RKO (cell line): Measurements from ENCODE around the gene ZNF358.

Experiments used
- DNase-seq: peaks from one replicate; pipeline ENCODE4 v3.0.0-alpha.2; 2016; ENCODE audit warnings: low spot score

Gene ZNF358

DNA sequence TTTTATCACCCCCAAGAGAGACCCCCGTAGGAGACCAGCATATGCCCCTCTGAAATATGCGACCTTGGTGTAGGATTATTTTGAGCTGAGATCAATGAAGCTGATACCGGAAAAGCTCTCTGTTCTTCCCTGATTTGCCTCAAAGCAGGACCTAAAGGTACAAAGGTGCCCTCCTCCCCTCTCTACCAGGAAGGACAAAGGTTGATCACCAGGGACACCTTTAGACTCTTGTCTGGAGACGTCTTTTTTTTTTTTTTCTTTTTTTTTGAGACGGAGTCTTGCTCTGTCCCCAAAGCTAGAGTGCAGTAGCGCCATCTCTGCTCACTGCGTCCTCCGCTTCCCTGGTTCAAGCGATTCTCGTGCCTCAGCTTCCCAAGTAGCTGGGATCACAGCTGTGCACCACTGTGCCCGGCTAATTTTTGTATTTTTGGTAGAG, 26.3 kb upstream of the ZNF358 start:
- DNase-seq, result no peak

DNA sequence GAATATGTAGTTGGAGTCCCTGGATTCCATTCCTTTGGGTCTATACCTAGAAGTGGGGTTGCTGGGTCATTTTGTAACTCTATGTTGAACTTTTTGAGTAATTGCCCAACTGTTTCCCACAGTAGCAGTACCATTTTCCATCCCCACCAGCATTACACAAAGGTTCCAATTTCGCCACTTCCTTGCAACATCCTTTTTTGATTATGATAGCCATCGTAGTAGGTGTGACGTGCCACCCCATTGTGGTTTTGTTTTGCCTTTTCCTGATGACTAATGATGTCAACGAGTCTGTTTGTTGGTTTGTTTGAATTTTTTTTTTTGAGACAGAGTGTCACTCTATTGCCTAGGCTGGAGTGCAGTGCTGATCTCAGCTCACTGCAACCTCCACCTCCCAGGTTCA, 23.8 kb upstream of the ZNF358 start:
- DNase-seq, result peak; percentile 30

DNA sequence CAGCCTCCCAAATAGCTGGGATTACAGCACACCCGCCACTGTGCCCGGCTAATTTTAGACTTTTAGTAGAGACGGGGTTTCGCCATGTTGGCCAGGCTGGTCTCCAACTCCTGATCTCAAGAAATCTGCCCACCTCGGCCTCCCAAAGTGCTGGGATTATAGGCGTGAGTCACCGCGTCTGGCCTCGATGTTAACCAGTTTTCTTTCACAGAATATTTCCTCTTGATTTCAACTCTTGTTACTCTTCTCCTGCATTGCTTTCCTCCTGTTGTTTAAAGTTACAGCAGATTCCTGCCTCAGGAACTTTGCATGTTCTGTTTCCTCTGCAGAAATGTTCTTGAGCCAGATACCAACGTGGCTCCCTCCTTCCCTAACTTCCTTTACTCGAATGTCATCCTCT, 23.3 kb upstream of the ZNF358 start:
- DNase-seq, result no peak

DNA sequence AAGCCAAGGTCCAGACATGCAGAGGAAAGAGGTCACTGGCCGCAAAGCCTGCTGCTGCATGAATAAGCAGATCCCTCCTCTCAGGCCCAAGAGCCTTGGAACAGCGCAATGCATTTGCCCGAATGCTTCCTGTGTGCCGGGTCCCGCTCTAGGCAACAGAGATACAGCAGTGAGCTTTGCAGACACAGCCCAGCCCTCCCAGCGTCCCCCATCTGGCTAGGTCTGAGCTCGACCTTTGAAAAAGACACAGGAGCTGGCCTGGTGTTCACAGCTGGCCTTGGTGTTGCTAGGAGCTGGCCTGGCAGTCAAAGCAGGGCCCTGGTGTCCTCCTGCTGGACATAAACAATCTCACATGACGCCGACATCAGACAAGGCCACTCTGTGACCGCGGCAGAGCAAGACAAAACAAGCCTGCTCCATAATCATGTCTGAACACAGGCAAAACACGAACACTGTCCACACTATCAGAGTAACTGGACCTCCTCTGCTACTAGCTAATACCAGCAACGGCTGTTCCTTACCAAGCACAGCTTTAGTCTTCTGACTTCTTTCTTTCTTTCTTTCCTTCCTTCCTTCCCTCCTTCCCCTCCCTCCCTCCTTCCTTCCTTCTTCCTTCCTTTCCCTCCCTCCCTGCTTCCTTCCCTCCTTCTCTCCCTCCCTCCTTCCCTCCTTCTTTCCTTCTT, 21.3 kb upstream of the ZNF358 start:
- DNase-seq, result no peak

DNA sequence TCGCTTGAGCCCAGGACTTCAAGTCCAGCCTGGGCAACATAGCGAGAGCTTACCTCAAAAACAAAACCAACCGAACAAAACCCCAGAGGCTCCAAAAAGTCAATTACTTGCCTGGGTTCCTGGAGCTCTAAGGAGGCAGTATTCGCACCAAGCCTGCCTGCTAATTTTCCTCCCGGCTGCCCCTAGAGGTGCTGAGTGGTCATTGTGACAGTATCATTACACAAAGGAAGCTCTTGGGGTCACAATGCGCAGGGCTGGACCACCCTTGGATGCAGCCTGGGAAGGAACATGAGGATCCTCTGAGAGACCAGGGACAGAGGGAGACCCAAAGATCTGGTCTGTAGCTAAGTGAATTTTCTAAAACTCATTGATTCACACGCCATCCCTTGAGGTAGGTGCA, 18.6 kb upstream of the ZNF358 start:
- DNase-seq, result peak; percentile 52

DNA sequence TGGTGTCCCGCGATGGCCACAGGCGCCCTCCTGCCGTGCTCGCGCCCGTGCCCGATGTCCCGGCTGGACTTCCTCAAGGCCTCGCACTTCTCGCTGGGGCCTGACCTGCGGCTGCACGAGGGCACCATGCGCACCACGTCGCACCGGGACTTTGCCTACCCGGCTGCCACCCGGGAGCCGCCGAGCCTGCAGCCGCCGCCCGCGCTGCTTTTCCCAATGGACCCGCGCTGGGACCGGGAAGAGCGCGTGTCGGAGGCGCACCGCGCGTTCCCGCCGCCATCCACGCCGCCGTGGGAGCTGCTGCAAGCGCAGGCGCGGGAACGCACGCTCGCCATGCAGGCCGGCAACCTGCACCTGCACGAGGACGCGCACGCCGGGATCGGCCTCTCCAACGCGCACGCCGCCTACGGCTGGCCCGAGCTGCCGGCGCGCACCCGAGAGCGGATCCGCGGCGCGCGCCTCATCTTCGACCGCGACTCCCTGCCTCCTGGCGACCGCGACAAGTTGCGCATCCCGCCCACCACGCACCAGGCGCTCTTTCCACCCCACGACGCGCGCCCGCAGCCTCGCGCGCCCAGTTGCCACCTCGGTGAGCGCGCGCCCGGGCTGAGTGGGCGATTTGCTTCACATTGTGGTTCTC, 15.0 kb upstream of the ZNF358 start:
- DNase-seq, result peak; percentile 89

DNA sequence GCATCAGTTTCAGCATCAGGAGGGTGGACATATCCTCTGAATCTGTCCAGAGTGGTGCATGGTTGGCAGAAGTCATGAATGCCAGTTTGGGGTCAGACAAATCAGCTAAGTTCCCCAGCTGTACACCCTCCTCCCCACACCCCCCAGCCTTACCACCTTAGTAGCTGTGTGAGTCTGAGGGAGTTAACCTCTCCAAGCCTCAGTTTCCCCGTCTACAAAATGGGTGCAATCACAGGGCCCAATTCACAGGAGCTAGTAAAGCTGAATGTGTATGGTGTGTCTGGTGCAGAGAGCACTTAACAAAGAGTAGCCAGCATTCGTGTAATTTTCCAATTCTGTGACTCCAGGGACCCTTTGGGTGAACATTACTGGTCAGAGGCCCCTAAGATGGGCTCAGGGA, 13.4 kb upstream of the ZNF358 start:
- no peak for DNase-seq

DNA sequence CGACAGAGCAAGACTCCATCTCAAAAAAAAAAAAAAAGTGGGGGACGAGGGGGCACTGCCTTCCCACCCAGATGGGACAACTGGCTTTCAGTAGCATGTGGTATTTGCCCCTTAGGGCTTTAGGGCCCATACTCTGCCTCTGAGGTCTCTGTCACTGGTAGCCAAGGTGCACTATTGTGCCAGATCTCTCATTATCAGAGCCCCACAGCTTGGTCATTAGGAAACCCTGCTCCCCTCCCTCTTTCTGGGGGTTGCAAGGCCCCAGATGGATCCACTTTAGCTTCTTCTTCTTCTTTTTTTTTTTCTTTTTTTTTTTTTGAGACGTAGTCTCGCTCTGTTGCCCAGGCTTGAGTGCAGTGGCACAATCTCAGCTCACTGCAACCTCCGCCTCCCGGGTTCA, 11.2 kb upstream of the ZNF358 start:
- DNase-seq, result no peak

DNA sequence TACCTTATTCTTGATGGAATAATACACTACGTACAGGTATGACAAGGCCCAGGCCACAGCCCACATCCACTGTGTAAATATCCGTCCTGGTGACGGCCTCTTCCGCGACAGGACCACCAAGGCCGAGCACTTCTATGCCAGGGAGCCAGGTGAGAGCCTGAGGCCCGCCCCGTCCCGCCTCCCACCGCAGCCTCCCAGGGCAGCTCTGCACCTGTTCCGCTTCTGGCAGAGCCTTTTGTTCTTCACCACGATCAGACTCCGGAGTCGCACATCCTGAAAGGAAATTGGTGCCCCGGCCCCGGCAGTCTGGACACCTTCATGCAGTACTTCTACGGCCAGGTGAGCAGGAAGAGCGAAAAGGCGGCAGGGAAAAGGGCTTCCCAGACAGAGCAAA, 10.6 kb upstream of the ZNF358 start:
- no peak for DNase-seq

DNA sequence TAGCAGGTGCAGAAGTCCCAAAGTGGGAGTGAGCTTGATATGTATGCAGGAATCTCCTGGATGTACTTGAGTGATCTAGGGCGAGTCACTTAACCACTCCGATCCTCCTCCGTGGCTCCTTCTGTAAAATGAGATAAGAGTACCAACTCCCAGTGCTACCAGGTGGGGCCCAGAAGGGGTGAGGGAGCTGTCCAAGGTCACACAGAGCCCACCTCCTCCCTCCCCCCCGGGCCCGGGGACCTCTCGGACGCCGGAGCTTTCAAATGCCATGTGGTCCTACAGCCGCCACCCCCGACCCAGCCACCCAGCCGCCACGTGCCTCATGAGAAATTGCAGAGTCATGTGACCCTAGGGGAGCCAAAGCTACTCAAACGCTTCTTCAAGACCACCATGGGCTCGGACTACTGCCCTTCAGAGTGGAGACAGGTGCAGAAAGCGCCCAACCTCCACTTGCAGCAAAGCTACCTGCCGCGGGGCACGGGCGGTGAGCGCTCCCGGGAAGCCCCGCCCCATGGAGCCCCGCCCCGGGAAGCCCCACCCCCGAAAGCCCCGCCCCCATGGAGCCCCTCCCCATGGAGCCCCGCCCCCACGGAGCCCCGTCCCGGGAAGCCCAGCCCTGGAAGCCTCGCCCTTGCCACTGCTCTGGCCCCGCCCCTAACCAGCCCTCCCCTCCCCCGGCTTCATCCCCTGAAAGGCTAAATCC, 10.1 kb upstream of the ZNF358 start:
- DNase-seq, result peak; percentile 51

DNA sequence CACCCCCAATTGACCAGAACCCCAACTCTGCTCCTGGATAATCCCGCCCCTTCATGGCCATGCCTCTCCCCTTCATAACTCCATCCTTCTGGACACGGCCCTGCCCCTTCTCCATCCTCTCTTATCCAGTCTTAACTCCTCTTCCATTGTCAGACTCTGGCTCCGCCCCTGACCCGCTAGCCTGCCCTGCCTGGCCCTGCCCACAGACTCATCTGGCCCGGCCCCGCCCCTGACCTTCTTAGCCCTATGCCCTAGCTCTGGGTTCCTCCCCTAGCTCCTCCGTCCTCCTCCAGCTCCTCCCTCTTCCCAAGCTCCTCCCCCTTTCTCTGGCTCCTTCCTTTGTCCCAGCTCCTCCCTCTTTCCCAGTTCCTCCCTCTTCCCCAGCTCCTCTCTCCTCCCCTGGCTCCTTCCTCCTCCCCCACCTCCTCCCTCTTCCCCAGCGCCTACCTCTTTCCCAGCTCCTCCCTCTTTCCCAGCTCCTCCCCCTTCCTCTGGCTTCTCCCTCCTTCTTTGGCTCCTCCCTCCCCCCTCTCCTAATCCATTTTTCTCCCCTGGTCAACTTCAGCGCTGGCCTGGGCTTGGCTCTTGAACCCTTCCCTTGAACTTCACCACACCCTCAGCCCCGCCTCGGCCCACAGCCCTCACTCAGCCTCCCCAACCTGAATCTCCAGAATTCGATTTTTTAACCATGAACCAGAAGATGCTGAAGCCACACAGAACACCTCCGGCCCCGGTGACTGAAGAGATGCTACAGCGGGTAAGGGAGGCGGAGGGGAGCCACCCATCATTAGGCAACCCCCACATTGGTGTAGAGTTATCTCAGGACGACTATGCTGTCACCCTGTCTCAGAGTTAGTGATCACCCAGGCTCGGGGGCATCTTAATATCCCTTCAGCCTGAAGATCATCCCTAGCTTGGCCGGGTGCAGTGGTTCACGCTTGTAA, 9.2 kb upstream of the ZNF358 start:
- peak; percentile 97 for DNase-seq

DNA sequence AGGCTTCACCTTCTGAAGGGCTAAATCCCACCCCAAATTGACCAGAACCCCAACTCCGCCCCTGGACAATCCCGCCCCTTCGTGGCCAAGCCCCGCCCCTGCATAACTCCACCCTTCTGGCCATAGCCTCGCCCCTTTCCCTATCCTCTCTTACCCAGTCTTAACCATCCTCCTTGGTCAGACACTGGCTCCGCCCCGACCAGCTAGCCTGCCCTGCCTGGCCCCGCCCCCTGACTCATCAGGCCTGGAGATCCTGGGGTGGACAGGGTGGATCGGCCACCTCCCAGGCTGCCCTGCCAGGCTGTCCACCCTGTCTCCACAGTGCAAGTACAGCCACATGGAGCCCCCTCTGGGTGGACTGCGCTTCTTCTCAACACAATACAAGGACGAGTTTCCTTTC, 8.0 kb upstream of the ZNF358 start:
- DNase-seq, result peak; percentile 94

DNA sequence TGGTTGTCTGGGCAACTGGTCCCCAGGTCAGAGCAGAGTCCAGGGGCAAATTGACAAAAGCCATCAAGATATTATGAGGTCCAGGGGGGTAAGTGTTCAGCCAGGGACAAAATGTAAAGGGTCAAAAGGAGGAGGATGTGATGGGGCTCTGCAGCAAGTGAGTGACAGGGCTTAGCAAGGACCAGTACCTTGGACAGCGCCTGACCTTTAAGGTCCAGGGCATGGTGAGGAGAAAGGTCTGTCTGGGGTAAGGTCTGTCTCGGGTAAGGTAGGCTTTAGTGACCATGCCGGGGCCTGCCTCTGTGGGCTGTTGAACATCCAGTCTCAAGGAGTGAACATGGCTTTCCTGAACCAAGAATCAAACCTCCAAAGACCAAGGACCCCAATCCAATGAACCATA, 6.3 kb upstream of the ZNF358 start:
- DNase-seq, result peak; percentile 42

DNA sequence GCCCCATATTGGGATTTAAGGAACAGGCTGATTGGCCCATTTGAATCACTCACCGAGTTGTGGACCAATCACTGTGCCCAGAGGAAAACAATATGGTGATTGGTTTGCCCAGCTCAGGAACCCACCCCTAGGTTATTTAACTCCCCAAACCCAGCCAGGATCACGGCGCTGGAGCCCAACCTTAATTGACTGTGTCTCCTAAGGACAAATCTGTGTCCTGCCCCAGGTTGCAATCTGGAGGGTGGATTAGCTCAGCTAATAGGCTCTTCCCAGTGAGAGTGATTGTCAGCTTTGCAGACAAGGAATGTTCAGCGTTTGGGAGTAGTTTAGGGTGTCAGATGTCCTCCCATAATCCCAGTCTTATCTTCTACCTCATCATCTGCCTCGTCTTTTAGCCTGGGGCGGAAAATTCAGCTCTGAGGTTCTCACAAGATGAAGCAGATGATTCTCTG, 3.5 kb upstream of the ZNF358 start:
- peak; percentile 29 for DNase-seq

DNA sequence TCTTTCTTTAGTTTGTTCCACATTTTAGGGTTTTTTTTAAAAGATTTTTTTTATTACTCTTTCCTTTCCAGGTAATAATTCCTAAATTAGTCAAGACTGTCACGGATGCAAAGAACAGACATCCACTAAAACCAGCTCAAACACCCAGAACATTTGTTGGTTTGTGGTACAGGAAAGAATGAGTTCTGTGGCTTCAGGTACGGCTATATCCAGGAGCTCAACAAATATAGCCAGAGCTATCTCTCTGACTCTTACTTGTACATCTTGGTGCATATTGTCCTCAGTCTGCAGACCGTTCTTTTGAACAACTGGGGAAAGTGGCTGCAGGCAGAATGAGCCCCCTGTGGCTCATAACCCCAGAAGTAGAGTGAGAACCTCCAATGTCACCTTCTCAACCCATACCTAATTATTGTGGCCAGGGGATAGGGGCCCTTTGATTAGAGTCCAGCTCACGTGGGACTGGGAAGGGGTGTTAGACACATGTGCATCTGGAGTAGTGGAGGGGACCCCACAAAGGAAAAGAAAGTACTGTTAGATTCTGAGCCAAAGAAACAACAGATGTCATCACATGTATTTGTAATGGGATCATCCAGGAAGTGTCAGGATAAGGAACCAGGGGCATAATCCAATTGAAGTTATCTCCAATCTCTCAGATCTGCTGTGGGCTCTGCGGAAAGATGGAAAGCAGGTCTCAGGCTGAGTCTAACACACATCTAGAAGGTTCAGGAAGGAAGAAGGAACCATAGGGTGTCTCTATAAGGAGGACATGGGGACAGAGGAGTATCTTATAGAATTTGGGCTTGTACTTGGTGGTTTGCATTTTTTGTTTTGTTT, 1.9 kb upstream of the ZNF358 start:
- no peak for DNase-seq

DNA sequence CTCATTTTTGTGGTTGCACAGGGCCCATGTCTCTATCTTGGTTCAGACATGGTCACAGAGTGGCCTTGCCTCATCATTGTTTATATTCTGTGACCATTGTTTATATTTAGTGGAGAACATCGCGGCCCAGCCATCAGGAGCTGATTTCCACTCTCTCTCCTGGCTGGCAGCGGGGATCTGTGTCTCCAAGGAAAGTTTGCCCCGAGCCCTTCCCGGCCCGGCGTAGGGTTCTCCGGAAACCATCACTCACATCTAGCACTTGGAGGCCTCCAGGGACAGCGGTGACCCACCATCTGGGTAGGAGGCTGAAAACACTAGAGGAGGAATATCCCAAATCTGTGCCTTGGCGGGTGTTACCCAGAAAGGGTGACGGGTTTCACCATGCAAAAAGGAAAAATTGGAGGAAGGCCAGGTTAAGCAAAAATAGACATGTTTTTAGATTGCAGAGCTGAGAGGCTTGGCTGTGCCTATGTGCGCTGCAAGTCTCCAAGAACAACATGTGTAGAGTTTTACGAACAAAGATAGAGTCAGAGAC, 726 bp upstream of the ZNF358 start:
- no peak for DNase-seq

DNA sequence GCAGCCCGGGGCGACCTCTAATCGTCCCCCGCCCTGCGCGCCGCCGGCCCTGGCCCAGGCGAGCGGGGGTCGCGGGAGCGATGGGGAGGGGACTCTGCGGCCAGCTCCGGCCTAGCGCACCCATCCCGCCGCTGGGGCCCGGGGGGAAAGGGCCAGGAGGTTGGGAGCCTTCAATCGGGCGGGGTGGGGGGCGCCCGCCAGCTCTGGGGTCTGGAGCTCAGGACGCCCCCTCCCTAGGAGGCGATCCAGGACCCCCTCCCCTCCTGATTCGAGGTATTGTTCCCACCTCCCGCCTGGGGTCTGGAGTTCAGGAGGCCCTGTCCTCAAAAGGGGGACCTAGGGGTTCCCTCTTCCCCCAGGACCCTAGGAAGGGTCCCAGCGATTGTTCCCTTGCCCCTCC, 430 bp downstream of the ZNF358 start:
- DNase-seq, result no peak

DNA sequence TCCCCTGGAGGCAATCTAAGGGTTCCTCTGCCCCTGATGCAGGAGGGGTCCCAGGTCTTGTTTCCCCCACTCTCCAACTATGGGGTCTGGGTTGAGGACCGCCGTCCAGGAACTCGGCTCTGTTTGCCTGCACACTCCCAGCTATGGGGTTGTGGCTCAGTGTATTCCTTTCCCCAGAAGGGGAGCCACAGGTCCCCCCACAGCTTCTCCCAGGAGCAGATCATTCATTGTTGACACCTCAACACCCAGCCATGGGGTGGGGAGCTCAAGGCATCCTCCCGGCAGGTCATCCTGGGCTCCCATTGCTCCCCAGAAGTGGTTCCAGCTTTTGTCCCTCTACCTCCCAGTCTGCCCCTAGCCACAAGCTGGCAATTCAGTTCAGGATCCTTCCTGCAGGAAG, 975 bp downstream of the ZNF358 start:
- peak; percentile 17 for DNase-seq

DNA sequence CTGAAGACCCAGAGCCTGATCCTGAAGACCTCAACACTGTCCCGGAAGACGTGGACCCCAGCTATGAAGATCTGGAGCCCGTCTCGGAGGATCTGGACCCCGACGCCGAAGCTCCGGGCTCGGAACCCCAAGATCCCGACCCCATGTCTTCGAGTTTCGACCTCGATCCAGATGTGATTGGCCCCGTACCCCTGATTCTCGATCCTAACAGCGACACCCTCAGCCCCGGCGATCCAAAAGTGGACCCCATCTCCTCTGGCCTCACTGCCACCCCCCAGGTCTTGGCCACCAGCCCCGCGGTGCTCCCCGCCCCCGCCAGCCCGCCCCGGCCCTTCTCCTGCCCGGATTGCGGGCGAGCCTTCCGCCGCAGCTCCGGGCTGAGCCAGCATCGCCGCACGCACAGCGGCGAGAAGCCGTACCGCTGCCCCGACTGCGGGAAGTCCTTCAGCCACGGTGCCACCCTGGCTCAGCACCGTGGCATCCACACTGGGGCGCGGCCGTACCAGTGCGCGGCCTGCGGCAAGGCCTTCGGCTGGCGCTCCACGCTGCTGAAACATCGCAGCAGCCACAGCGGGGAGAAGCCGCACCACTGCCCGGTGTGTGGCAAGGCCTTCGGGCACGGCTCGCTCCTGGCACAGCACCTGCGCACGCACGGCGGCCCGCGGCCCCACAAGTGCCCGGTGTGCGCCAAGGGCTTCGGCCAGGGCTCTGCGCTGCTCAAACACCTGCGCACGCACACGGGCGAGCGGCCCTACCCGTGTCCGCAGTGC, 3.6 kb downstream of the ZNF358 start:
- DNase-seq, result no peak
